NCI-H2196 (cell line): ENCODE results near the gene RPA1.
"Not testable (repeated sequence)": the region's sequence is repeated elsewhere in the genome, so short reads cannot be mapped to it uniquely, and the experiment has no call there.

Experiments
- DNase-seq: peaks from one replicate; lab custom pipeline; 2025; ENCODE audit not compliant: unreplicated experiment; lab: John Stamatoyannopoulos, UW

RPA1 gene

GRCh38 chr17:1813088-1813487, 16.7 kb upstream of the RPA1 start:
- DNase-seq: no peak

GRCh38 chr17:1820528-1821252, 9.1 kb upstream of the RPA1 start:
- no peak for DNase-seq

GRCh38 chr17:1829216-1829591, 601 bp upstream of the RPA1 start:
- DNase-seq: no peak

- no peak for DNase-seq
Observed at GRCh38 chr17:1830288-1830687, 483 bp downstream of the RPA1 start.

GRCh38 chr17:1834380-1835149, 4.8 kb downstream of the RPA1 start:
- DNase-seq: no peak

- DNase-seq: no peak
Observed at GRCh38 chr17:1839516-1839915, 9.7 kb downstream of the RPA1 start.

GRCh38 chr17:1843947-1844346, 14.1 kb downstream of the RPA1 start:
- no peak for DNase-seq

GRCh38 chr17:1847191-1847590, 17.4 kb downstream of the RPA1 start:
- no peak for DNase-seq

- no peak for DNase-seq
Observed at GRCh38 chr17:1852327-1852726, 22.5 kb downstream of the RPA1 start.

- DNase-seq: no peak
Observed at GRCh38 chr17:1853698-1854097, 23.9 kb downstream of the RPA1 start.

GRCh38 chr17:1856462-1856861, 26.7 kb downstream of the RPA1 start:
- not testable (repeated sequence) for DNase-seq

GRCh38 chr17:1860978-1861377, 31.2 kb downstream of the RPA1 start:
- no peak for DNase-seq

- DNase-seq: no peak
Observed at GRCh38 chr17:1861391-1862010, 31.7 kb downstream of the RPA1 start.

GRCh38 chr17:1865252-1866037, 35.6 kb downstream of the RPA1 start:
- DNase-seq: peak; percentile 30

- DNase-seq: no peak
Observed at GRCh38 chr17:1867307-1867706, 37.5 kb downstream of the RPA1 start.

- no peak for DNase-seq
Observed at GRCh38 chr17:1868090-1868489, 38.3 kb downstream of the RPA1 start.

- DNase-seq: no peak
Observed at GRCh38 chr17:1870592-1870991, 40.8 kb downstream of the RPA1 start.

- DNase-seq: no peak
Observed at GRCh38 chr17:1871756-1872155, 42.0 kb downstream of the RPA1 start.

- no peak for DNase-seq
Observed at GRCh38 chr17:1872254-1872653, 42.4 kb downstream of the RPA1 start.

GRCh38 chr17:1872976-1873375, 43.2 kb downstream of the RPA1 start:
- no peak for DNase-seq

GRCh38 chr17:1873418-1873817, 43.6 kb downstream of the RPA1 start:
- DNase-seq: no peak
